HG03097 (cell line): ENCODE measurements around the gene C22orf39.
"Not testable (repeated sequence)": the region's sequence is repeated elsewhere in the genome, so short reads cannot be mapped to it uniquely, and the experiment has no call there.

Experiments used
- ATAC-seq: cut with Tn5 transposase; IDR thresholded peaks from one replicate; pipeline ENCODE4 v1.9.1; 2021; ENCODE audit not compliant: unreplicated experiment, low FRiP score

The C22orf39 gene

DNA sequence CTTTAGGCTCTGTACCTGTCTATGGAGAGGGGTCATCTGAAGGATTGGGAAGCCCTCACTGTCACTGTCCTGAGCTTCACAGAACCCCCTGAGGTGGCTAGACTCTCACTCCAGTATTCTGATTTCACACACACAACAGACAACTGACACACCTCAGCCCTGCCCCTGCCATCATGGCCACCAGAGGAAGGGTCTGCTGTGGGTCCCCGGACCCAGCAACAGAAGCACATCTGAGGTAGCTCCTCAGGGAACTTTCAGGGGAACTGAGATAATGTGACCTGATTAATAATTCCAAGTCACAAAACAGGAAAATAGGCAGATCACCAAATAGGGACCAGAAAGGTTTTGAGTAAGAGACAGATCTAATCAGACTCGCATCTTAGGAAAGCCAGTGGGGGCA is 7.5 kb upstream of the C22orf39 start:
- no peak for ATAC-seq

GRCh38 chr22:19454156-19454555 is 6.6 kb upstream of the C22orf39 start:
- ATAC-seq: no peak

- ATAC-seq: no peak
These were observed 6.2 kb upstream of the C22orf39 start for GRCh38 chr22:19453718-19454117.

GRCh38 chr22:19451570-19451969 is 4.1 kb upstream of the C22orf39 start:
- ATAC-seq: no peak

DNA sequence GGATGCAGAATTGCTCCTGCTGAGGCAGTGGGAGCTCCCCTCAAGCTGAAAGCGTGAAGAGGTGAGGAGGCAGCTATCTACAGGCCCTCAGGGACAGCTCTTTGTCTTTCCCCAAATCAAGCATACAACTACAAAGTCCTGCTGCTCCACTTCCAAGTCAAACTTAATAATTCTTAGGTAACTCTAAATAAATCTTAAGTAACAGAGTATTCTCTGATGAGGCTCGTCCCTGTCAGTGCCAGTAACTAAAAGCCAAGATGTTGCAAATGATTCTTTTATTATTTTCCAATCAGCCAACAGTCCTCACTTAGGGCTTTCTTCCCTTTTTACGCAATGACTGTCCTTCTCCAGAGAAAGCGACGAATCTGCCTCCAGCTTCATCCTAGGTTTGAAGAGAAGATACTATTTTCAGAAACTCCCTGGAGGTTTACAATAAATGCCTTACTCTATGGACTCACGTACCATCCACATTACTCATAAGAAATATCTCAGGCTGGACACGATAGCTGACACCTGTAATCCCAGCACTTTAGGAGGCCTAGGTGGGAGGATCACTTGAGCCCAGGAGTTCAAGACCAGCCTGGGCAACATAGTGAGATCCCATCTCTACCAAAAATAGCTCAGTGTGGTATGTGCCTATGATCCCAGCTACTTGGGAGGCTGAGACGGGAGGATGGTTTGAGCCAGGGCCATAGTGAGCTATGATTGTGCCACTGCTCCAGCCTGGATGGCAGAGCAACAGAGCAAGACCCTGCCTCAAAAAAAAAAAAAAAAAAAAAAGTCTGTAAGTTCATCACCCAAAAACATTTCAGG is 3.1 kb upstream of the C22orf39 start:
- no peak for ATAC-seq

GRCh38 chr22:19449422-19449767 is 1.9 kb upstream of the C22orf39 start:
- ATAC-seq: no peak

DNA sequence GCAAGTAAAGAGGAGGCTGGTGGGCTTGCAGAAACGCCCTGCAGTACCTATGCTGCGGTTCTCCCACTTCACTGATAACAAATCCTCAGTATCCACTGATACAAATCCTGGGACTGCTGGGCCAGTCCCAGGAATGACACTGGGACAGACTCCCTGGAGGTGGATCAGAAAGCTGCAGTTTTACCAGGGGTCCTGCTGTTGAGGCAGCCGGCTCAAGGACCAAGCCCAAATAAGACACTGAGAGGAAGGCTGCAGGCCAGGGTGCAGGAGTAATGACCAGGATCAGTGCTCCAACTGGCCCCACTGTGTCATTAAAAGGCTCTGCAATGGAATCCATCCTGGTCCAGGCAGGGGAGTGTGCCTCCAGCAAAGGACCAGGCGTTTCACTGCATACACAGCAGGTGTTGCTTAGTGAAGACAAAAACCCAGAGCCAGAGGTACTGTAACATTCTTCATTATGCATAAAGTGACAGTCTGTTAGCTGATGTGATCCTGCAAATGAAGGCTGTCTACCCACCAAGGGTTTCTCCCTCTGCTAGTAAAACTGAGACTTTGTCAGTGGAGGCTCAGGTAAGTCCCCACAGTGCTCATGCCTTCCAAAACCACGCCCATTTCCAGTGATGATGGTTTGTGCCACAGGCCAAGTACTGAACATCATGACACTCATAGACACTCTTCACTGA is 1.4 kb upstream of the C22orf39 start:
- ATAC-seq: no peak

DNA sequence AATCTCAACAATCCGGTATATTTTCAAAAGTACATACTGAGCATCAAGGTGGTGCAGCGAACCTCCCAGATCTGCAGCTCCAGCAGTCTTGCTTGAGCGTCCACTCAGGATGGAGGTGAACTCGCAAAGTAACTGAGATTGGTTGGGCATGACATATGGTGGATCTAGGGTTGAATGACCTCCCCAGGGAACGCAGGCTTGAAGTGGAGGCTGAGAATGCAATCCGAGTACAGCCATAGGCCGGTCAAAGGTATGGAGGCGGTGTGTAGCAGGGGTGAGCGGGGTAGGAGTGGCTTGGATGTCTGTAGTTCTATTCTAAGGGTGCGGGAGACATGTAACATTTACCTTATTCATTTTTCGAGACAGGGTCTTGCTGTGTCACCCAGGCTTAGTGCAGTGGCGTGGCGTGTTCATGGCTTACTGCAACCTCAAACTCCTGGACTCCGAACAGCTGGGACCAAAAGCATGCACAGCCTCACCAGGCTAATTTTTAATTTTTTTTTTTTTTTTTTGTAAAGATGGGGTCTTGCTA is 631 bp upstream of the C22orf39 start:
- ATAC-seq: peak; percentile 36

- ATAC-seq: no peak
These were observed 745 bp downstream of the C22orf39 start for GRCh38 chr22:19446603-19447329.

DNA sequence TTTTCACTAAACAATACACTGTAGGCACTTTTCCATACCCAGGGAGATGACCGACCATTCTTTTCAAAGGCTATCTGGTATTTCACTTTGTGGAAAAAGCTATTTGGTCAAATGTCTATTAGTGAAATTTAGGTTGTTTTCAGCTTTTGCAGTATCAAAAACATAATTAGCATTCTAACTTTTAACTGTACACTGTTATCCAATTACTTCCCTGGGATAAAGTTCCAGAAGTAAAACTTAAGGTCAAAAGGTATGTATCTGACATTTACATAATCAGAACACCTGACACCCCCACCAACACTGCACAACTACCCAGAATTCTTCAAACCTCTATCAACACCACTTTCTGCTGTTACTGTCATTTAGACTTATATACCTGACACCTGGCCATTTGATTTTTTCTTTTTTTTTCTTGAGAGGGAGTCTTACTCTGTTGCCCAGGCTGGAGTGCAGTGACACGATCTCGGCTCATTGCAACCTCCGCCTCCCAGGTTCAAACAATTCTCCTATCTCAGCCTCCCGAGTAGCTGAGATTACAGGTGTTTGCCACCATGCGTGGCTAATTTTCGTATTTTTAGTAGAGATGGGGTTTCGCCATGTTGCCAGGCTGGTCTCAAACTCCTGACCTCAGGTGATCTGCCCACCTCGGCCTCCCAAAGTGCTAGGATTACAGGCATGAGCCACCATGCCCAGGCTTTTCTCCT is 2.1 kb downstream of the C22orf39 start:
- ATAC-seq: not testable (repeated sequence)

DNA sequence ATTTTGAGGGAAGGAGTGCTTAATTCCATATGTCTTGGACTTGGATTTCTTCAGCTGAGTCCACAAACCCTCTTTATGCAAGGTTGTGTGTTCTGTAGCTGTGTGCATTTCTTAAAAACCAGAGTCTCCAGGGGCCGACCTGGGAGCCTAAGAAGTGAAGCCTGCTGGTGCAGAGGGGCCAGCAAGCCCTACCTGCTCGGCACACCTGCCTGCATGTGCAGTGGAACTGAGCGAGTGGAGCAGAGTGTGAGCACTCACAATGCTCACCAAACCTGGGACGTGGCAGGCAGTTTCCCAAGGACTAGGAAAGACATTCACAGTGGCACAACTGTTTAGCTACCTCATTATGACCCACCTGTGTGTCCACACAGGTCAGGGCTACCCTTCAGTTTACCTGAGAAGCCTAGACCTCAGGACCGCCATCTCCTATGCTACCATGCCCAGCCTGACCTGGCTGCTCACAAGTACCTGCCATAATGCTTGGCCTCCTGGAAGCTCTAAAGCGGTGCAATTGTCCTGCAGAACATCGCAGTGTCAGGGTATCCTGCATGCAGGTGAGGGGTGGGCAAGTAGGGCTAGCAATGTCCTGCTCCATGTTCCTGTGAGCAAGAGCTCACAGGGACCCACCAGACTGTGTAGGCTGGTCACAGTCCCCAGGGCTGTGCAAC is 3.8 kb downstream of the C22orf39 start:
- no peak for ATAC-seq

- no peak for ATAC-seq
These were observed 5.3 kb downstream of the C22orf39 start for GRCh38 chr22:19442166-19442565.

DNA sequence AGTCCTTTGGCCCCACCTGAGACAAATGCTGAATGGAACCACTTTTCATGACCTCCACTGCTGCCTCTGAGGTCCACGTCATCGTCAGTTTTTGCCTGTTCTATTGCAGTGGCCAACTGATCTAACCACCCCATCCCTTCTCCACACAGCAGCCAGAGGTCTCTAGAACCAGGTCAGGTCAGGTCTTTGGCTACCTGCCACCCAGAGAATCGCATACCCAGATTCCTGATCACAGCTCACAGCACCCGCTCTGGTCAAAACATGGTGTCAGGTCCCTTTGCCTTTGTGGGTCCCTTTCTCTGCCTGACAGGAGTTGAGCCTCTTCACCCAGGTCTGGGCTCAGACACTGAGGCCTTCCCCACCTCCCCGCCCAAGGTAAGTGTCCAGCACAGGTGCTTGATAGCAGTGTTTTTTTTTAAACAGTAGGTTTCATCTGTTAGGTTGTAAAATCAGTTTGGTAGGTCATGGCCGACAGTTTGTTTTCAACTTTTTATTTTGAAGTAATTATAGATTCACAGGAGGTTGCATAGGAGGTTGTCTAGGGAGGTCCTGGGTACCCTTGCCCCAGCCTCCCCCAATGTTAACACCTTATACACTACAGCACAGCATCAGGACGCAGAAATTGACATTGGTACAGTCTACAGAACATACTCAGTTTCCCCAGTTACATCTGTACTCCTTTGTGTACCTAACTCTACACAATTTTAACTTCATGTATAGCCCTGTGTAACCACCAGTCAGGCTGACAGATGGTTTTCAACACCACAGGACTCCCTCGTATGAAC is 6.9 kb downstream of the C22orf39 start:
- no peak for ATAC-seq

DNA sequence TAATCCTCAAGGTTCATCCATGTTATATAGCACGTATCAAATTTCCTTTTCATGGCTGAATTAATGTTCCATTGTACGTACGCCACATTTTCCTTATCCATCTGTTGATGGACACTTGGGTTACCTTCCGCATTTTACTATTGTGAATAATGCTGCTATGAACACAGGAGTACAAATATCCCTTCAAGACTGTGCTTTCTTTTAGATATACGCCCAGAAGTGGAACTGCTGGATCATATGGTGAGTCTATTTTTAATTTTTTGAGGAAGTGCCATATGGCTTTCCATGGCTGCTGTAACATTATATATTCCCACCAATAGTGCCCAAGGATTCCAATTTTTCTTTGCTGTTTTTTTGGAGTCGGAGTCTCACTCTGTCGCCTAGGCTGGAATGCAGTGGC is 9.2 kb downstream of the C22orf39 start:
- no peak for ATAC-seq

DNA sequence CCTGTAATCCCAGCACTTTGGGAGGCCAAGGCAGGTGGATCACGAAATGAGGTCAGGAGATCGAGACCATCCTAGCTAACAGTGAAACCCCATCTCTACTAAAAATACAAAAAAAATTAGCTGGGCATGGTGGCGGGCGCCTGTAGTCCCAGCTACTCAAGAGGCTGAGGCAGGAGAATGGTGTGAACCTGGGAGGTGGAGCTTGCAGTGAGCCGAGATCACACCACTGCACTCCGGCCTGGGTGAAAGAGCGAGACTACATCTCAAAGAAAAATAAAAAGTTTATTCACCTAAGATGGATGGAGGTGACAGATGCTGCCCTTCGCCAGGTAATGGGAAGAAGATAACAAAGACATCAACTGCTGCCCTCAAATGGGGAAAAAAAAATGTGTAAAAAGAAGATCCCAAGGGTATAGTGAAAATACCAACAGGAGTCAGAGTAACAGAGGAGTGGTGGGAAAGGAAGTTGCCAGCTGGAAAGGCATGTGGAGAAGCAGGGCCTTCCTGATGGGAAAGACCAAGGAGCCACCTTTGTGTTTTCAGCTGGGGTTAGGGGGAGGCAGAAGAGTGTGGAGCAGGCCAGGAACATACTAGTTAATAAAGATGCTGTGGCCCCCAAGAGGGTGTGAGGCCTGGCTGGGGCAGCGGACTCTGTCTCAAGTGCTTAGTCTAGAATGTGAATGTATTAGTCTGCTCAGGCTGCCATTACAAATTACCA is 10.9 kb downstream of the C22orf39 start:
- ATAC-seq: not testable (repeated sequence)

DNA sequence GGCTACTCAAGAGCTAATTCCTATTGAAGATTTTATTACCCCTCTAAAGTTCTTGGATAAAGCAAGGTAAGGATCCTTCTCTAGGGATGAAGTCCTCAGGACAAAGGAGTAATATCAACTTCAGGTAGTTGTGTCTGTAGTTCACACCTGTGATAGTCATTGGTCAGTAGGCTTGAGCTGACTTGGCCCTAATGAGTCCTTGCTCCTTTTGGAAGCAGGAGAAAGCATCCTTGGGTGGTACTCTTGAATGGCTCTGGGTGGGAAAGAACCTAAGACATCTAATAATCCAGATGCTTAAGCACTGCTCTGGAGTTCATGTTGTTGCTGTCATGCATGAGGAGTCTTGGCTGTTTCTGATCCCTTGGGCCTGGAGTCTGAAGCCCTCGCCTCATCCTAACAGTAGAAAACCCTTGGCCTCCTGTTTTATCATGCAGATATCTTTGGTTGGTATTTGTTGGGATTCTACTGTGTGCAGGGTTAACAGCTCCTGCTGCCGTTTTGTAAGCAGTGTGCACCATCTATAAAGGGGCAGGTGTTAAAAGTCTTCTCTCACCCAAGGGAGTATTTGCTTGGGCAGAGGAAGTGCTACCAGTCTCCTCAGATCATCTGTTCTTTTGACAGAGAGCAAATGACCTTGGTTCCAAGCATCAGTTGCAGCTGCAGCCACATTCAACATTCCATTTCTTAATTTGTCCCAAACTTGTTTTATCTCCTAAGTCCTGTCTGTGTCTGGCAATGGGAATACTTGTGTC is 12.5 kb downstream of the C22orf39 start:
- ATAC-seq: no peak

DNA sequence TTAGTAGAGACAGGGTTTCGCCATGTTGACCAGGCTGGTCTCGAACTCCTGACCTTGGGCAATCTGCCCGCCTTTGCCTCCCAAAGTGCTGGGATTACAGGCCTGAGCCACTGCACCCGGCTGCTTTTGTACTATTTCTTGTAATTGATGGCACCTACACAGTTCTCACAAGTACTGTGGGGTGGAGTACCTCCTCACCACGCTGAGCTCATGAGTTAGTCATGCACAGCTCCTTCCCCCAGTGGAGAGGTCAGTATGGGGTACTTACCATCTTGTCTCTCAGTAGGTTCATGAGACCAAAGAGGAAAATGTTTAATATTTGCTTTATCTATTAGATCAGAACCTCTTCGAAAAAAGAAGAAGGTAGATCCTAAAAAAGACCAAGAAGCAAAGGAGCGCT is 13.1 kb downstream of the C22orf39 start:
- no peak for ATAC-seq
